HG02943 (cell line): ENCODE measurements around the gene LPP.

ENCODE experiments used
- ATAC-seq: cut with Tn5 transposase; IDR thresholded peaks from one replicate; pipeline ENCODE4 v1.9.1; 2021; ENCODE audit warnings: mild to moderate bottlenecking, low read depth, moderate library complexity; ENCODE audit not compliant: unreplicated experiment

Gene LPP

GRCh38 chr3:188348435-188349244, 194.7 kb downstream of the LPP start:
- no peak for ATAC-seq

GRCh38 chr3:188349351-188349901, 195.5 kb downstream of the LPP start:
- no peak for ATAC-seq

GRCh38 chr3:188349933-188350332, 196.0 kb downstream of the LPP start:
- ATAC-seq, result no peak

- no peak for ATAC-seq
Measured at GRCh38 chr3:188350961-188351360, 197.0 kb downstream of the LPP start.

- no peak for ATAC-seq
Measured at GRCh38 chr3:188351648-188352047, 197.7 kb downstream of the LPP start.

- ATAC-seq, result no peak
Measured at GRCh38 chr3:188352196-188352927, 198.4 kb downstream of the LPP start.

GRCh38 chr3:188353426-188353825, 199.5 kb downstream of the LPP start:
- no peak for ATAC-seq

- no peak for ATAC-seq
Measured at GRCh38 chr3:188358787-188359493, 205.0 kb downstream of the LPP start.

- no peak for ATAC-seq
Measured at GRCh38 chr3:188360364-188360881, 206.5 kb downstream of the LPP start.

- no peak for ATAC-seq
Measured at GRCh38 chr3:188361888-188362287, 207.9 kb downstream of the LPP start.

- no peak for ATAC-seq
Measured at GRCh38 chr3:188362405-188362831, 208.5 kb downstream of the LPP start.

GRCh38 chr3:188365184-188365583, 211.2 kb downstream of the LPP start:
- no peak for ATAC-seq

GRCh38 chr3:188365988-188366698, 212.2 kb downstream of the LPP start:
- no peak for ATAC-seq

GRCh38 chr3:188367678-188368077, 213.7 kb downstream of the LPP start:
- no peak for ATAC-seq

GRCh38 chr3:188369526-188369925, 215.6 kb downstream of the LPP start:
- no peak for ATAC-seq

- no peak for ATAC-seq
Measured at GRCh38 chr3:188370081-188370830, 216.3 kb downstream of the LPP start.

GRCh38 chr3:188378786-188379185, 224.8 kb downstream of the LPP start:
- ATAC-seq, result no peak

- no peak for ATAC-seq
Measured at GRCh38 chr3:188380252-188380651, 226.3 kb downstream of the LPP start.

GRCh38 chr3:188380722-188381121, 226.8 kb downstream of the LPP start:
- no peak for ATAC-seq
